Colonic mucosa (tissue), 4 donors: ENCODE measurements around the gene OSTC. TPM values are rescaled to one million over a fixed set of nuclear protein-coding genes. Genes with fewer than 3 reads are reported as not detected.

Source experiments
- DNase-seq: peaks from one replicate; pipeline ENCODE4 v3.0.0-alpha.2; 2020
- H3K27ac ChIP-seq: fragments of 200-600 bp; one replicate; pipeline ENCODE4 v1.8.0; 2021
- H3K27me3 ChIP-seq: fragments of 200-600 bp; one replicate; pipeline ENCODE4 v1.8.0; 2021
- H3K36me3 ChIP-seq: fragments of 200-600 bp; one replicate; pipeline ENCODE4 v1.8.0; 2021
- H3K4me1 ChIP-seq: fragments of 200-600 bp; one replicate; pipeline ENCODE4 v1.8.0; 2021; ENCODE audit warnings: mild to moderate bottlenecking
- H3K4me3 ChIP-seq: fragments of 200-600 bp; one replicate; pipeline ENCODE4 v1.8.0; 2021
- H3K9ac ChIP-seq, 2 donors: one replicate each; pipeline ENCODE4 v1.7.0; 2013; ENCODE audit warnings: control low read depth in 2 of 2, low read depth in 2 of 2, low read length in 2 of 2
- H3K9me3 ChIP-seq: fragments of 200-600 bp; one replicate; pipeline ENCODE4 v1.8.0; 2021
- CTCF ChIP-seq: fragments of 200-600 bp; IDR thresholded peaks from one replicate; pipeline ENCODE4 v1.8.0; 2022; ENCODE audit warnings: antibody characterized with exemption, mild to moderate bottlenecking
- intact Hi-C: fragments of 100-400 bp; cut with DNase I; formaldehyde crosslinking; loops from one replicate; pipeline ENCODE4 v1.14.1; 2022
- total RNA-seq, 2 donors: library from RNA; stranded (reverse); fragmentation: NEBNext Ultra II Directional in 1 of 2; extraction: Animal tissue kit (Norgen Biotek cat#: 25700) in 1 of 2; gene quantifications; one replicate each; pipeline ENCODE4 v1.2.1, GENCODE V29; 2021
- donor health status: healthy.
- donor health status: DM: no; HTN: no; CAD: no.
- donor health status: DM: no; HTN: no; CAD: no.

OSTC gene
- total RNA-seq, 2 donors from 2014 or later, result 81.4 to 93.7 TPM

- Histone ChIP-seq H3K27me3 (no peaks in the 10 kb centered on the region), H3K36me3 (no peaks in the 10 kb centered on the region), H3K4me3 (no peak overlapping the region), H3K27ac (no peak overlapping the region), H3K4me1 (no peaks in the 10 kb centered on the region), H3K9me3 (no peaks in the 10 kb centered on the region), H3K9ac (no peak overlapping the region)
- DNase-seq, result no peak
- no peak for TF ChIP-seq CTCF
- intact Hi-C loops, result no loop called here
Observed at GRCh38 chr4:108694423-108694822, 44.0 kb downstream of the OSTC start.

GRCh38 chr4:108695062-108695461 lies 44.7 kb downstream of the OSTC start:
- H3K4me3 ChIP-seq, result no peak overlapping the region
- H3K4me1 ChIP-seq, result no peaks in the 10 kb centered on the region
- no peaks in the 10 kb centered on the region for H3K9me3 ChIP-seq
- no peaks in the 10 kb centered on the region for H3K27me3 ChIP-seq
- H3K9ac ChIP-seq, result no peak overlapping the region
- no peak for DNase-seq
- H3K36me3 ChIP-seq, result no peaks in the 10 kb centered on the region
- H3K27ac ChIP-seq, result no peak overlapping the region
- intact Hi-C loops, result no loop called here
- no peak for TF ChIP-seq CTCF

GRCh38 chr4:108696160-108696559 lies 45.8 kb downstream of the OSTC start:
- no peaks in the 10 kb centered on the region for H3K27me3 ChIP-seq
- H3K27ac ChIP-seq, result no peak overlapping the region
- no peak for TF ChIP-seq CTCF
- intact Hi-C loops, result no loop called here
- no peaks in the 10 kb centered on the region for H3K4me1 ChIP-seq
- H3K4me3 ChIP-seq, result no peak overlapping the region
- DNase-seq, result no peak
- no peaks in the 10 kb centered on the region for H3K36me3 ChIP-seq
- no peaks in the 10 kb centered on the region for H3K9me3 ChIP-seq
- no peak overlapping the region for H3K9ac ChIP-seq

- no peaks in the 10 kb centered on the region for H3K36me3 ChIP-seq
- no peak for TF ChIP-seq CTCF
- no peaks in the 10 kb centered on the region for H3K9me3 ChIP-seq
- H3K4me3 ChIP-seq, result no peak overlapping the region
- no peaks in the 10 kb centered on the region for H3K27me3 ChIP-seq
- no peak for DNase-seq
- intact Hi-C loops, result no loop called here
- H3K4me1 ChIP-seq, result no peaks in the 10 kb centered on the region
- H3K27ac ChIP-seq, result no peak overlapping the region
- no peak overlapping the region for H3K9ac ChIP-seq
Observed at GRCh38 chr4:108700081-108700757, 49.8 kb downstream of the OSTC start.

- no peak for DNase-seq
- no peaks in the 10 kb centered on the region for H3K36me3 ChIP-seq
- H3K27ac ChIP-seq, result no peak overlapping the region
- TF ChIP-seq CTCF, result no peak
- no peaks in the 10 kb centered on the region for H3K9me3 ChIP-seq
- no peaks in the 10 kb centered on the region for H3K4me1 ChIP-seq
- H3K4me3 ChIP-seq, result no peak overlapping the region
- H3K9ac ChIP-seq, result no peak overlapping the region
- no peaks in the 10 kb centered on the region for H3K27me3 ChIP-seq
- intact Hi-C loops, result no loop called here
Observed at GRCh38 chr4:108702960-108703359, 52.6 kb downstream of the OSTC start.
